ENCODE results near the gene FAM168A.

- TF ChIP-seq CTCF (IDR thresholded peaks at IDR 0.05) (peak; percentile 89), CHD2 (IDR thresholded peaks at IDR 0.05; ENCODE audit: low read length, partially characterized antibody) (no peak), EP300 (IDR thresholded peaks at IDR 0.05) (no peak), RCOR1 (IDR thresholded peaks at IDR 0.05; ENCODE audit: low read depth, low read length) (no peak), CBX2 (IDR thresholded peaks at IDR 0.05; ENCODE audit: borderline replicate concordance, low read depth) (no peak), PBX3 (IDR thresholded peaks at IDR 0.05) (no peak), ZFP36 (IDR thresholded peaks at IDR 0.05; ENCODE audit: borderline replicate concordance, partially characterized antibody) (no peak), ESRRA (IDR thresholded peaks at IDR 0.05; ENCODE audit: borderline replicate concordance, low read length) (no peak), ZNF302 (CRISPR knock-in tag; IDR thresholded peaks at IDR 0.05) (no peak), ATOH8 (CRISPR knock-in tag; IDR thresholded peaks at IDR 0.05; ENCODE audit: low read depth) (no peak), REST (IDR thresholded peaks at IDR 0.05) (no peak), POLR2A (IDR thresholded peaks at IDR 0.05; ENCODE audit: low read length) (no peak)
These were observed 119.1 kb downstream of the FAM168A start for GRCh38 chr11:73478737-73479347.

Data from A549 (cell line).